ENCODE measurements around the gene SLC16A11.

DNA sequence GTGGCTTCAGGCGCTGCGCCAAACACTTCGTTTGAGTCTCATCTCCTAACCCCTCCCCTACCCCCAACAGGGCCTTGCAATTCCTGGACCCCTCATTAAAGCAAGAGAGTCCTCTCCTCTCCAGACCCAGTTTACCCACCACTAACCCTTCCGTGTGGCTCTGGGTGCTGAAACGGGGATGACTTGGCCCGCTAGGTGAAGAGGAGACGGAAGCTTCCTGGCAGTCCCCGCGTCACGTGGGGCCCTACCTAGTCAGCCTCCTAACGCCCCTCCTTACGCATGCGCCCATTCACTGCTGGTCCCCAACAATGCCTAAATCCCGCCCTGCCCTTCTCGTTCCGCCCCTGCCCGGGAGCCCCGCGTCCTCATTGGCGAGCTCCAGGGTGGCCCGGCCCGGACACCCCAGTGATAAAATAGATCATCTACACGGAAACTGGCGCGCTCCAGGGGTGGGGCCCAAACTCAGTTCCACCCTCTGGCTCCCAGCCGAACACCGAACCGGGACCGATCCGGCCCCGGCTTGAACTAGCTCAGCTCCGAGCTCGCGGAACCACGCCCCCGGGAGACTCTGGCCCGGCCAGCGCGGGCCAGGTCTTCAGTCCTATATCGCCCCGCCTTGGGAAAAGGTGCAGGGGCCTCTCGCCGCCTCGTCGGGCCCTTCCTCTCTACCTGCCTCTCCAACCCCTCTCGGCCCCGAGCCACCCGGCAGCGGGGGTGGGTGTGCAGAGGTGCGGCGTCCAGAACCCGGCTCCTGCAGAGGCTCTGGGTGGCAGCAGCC, 8.1 kb downstream of the SLC16A11 start, which contains the start of gene SLC16A13:
- no peak for TF ChIP-seq EZH2 (IDR thresholded peaks at IDR 0.05; ENCODE audit: borderline replicate concordance, low read length)
- TF ChIP-seq, protein P1, sequence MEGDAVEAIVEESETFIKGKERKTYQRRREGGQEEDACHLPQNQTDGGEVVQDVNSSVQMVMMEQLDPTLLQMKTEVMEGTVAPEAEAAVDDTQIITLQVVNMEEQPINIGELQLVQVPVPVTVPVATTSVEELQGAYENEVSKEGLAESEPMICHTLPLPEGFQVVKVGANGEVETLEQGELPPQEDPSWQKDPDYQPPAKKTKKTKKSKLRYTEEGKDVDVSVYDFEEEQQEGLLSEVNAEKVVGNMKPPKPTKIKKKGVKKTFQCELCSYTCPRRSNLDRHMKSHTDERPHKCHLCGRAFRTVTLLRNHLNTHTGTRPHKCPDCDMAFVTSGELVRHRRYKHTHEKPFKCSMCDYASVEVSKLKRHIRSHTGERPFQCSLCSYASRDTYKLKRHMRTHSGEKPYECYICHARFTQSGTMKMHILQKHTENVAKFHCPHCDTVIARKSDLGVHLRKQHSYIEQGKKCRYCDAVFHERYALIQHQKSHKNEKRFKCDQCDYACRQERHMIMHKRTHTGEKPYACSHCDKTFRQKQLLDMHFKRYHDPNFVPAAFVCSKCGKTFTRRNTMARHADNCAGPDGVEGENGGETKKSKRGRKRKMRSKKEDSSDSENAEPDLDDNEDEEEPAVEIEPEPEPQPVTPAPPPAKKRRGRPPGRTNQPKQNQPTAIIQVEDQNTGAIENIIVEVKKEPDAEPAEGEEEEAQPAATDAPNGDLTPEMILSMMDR (IDR thresholded peaks at IDR 0.05; ENCODE audit: low read length), result no peak
